Duodenal mucosa (tissue), 2 donors: ENCODE measurements around the gene CTRB1.

ENCODE experiments used
- H3K27ac ChIP-seq: one replicate; pipeline ENCODE4 v1.7.0; 2013; ENCODE audit warnings: low read depth, low read length
- H3K27me3 ChIP-seq, 2 donors: one replicate each; pipeline ENCODE4 v1.7.0; 2013; ENCODE audit warnings: low read length in 2 of 2, control low read depth in 1 of 2; ENCODE audit not compliant: insufficient read depth in 2 of 2, control insufficient read depth in 1 of 2
- H3K36me3 ChIP-seq, 2 donors: one replicate each; pipeline ENCODE4 v1.7.0; 2013; ENCODE audit warnings: low read length in 2 of 2, control low read depth in 1 of 2; ENCODE audit not compliant: insufficient read depth in 2 of 2, control insufficient read depth in 1 of 2
- H3K4me1 ChIP-seq, 2 donors: one replicate each; pipeline ENCODE4 v1.7.0; 2013; ENCODE audit warnings: low read length in 2 of 2, control low read depth in 1 of 2; ENCODE audit not compliant: insufficient read depth in 2 of 2, control insufficient read depth in 1 of 2
- H3K4me3 ChIP-seq, 2 donors: one replicate each; pipeline ENCODE4 v1.7.0; 2013; ENCODE audit warnings: low read length in 2 of 2, low read depth in 1 of 2
- H3K9ac ChIP-seq, 2 donors: one replicate each; pipeline ENCODE4 v1.7.0; 2013; ENCODE audit warnings: low read length in 2 of 2, low read depth in 1 of 2
- H3K9me3 ChIP-seq, 2 donors: one replicate each; pipeline ENCODE4 v1.7.0; 2013; ENCODE audit warnings: low read length in 2 of 2, control low read depth in 1 of 2; ENCODE audit not compliant: control insufficient read depth in 1 of 2

The CTRB1 gene

DNA sequence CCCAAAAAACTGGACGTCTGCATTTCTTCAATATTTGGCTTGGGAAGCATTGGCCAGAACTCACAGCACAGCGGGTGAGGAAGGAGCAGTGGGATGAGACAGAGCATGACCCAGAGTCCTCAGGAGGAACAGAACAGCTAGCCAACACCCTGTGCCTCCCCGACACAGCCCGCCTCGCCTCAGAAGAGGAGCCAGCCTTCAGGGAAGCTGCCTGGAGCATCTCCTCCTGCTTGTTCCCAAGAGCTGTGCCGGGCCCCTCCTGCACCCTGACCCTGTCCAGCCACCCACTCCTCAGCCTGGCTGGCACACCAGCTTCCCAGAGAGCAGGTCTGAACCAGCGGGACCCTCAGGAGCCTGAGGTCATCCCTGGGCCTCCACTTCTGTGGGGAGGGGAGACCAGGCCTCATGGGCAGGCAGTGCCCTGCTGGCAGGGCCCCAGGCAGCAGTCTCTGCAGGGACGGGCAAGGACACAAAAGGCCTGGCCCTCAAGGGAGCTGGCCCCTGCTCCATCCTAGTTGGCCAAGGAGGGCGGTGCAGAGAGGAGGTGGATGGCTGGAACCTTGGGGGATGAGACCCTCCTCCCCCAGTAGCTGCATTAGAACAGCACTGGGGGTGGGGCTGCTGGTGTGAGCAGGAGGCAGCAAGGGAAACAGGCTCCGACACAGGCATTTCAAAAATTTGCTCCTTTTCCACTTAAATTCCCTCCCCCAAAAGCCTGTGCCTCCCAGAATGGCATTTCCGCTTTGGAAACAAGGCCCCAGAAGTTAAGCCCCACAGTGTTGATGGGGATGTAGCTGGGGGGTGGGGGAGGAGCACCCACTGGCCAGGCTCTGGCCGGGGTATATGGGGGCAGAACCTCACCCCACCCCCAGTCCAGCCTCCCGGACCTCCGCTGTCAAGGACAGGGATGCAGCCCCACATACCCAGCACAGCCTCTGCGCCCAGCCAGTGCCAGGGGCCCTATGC is 34.4 kb downstream of the CTRB1 start:
- Histone ChIP-seq H3K4me1 (peaks cover 35 to 62% of the 10 kb centered on the region in 2 donors), H3K27me3 (no peaks in the 10 kb centered on the region), H3K4me3 (no peak overlapping the region), H3K36me3 (peaks cover 0 to 5% of the 10 kb centered on the region in 2 donors), H3K9me3 (no peaks in the 10 kb centered on the region), H3K27ac (peak overlapping the region; percentile 36), H3K9ac (no peak overlapping the region)

GRCh38 chr16:75254359-75254837 is 35.6 kb downstream of the CTRB1 start:
- H3K27me3 ChIP-seq: no peaks in the 10 kb centered on the region
- H3K4me3 ChIP-seq: no peak overlapping the region

GRCh38 chr16:75256059-75256571 is 37.3 kb downstream of the CTRB1 start:
- Histone ChIP-seq H3K4me3 (no peak overlapping the region), H3K9me3 (no peaks in the 10 kb centered on the region), H3K4me1 (peaks cover 18 to 41% of the 10 kb centered on the region in 2 donors), H3K36me3 (no peaks in the 10 kb centered on the region), H3K27ac (peak overlapping the region; percentile 22), H3K27me3 (no peaks in the 10 kb centered on the region), H3K9ac (no peak overlapping the region)

More at GRCh38 chr16:75254359-75254837, 35.6 kb downstream of the CTRB1 start:
- Histone ChIP-seq H3K27ac (no peak overlapping the region), H3K9me3 (no peaks in the 10 kb centered on the region), H3K36me3 (no peaks in the 10 kb centered on the region), H3K4me1 (peaks cover 23 to 50% of the 10 kb centered on the region in 2 donors), H3K9ac (no peak overlapping the region)

- no peak overlapping the region for H3K27ac ChIP-seq
- no peak overlapping the region for H3K9ac ChIP-seq
- H3K4me3 ChIP-seq: no peak overlapping the region
- H3K9me3 ChIP-seq: no peaks in the 10 kb centered on the region
- peaks cover 17 to 43% of the 10 kb centered on the region in 2 donors for H3K4me1 ChIP-seq
- H3K36me3 ChIP-seq: no peaks in the 10 kb centered on the region
- H3K27me3 ChIP-seq: no peaks in the 10 kb centered on the region
These were observed 38.0 kb downstream of the CTRB1 start for GRCh38 chr16:75256696-75257343.

DNA sequence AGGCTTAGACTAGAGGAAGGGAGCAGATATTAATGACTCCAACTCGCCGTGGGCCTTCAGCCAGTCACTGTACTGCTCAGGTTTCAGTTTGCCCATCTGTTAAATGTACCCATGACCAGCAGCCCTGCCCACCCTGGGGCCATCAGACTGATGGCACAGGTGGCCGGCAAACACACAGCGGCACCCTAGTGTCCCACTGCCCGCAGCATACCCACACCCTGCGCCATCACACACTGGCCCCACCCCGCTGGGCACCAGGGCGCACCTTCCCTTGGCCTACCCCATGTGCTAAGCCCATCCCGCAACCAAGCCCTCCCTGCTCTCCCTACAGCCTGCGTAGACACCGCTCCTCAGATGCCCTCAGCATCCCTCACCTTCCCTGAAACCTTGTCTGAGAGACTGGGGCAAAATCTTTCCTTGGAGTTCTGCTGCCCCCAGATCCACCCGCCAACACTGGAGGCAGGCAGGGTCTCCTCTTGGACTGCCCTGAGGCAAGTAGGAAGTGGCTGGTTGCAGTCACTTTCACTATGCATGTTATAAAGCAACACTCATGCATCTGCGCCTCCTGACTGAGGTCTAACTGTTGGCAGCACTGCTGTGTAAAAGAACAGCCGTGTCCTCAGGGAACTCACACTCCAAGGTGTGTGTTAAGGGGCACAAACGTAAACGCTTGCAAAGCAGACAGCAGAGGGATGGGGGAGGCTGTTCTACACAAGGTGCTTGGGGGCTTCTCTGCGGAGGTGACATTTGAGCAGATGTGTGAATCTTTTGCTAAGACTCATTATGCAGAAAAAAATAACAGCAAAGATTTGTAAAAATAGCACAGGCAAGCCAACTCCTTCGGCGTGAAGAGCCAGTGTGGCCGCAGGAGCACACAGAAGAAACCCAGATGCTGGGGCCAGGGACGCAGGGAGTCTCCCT is 39.4 kb downstream of the CTRB1 start:
- H3K9ac ChIP-seq: no peak overlapping the region
- no peaks in the 10 kb centered on the region for H3K36me3 ChIP-seq
- H3K9me3 ChIP-seq: no peaks in the 10 kb centered on the region
- H3K27me3 ChIP-seq: no peaks in the 10 kb centered on the region
- peaks cover 21 to 43% of the 10 kb centered on the region in 2 donors for H3K4me1 ChIP-seq
- H3K27ac ChIP-seq: no peak overlapping the region
- no peak overlapping the region for H3K4me3 ChIP-seq

DNA sequence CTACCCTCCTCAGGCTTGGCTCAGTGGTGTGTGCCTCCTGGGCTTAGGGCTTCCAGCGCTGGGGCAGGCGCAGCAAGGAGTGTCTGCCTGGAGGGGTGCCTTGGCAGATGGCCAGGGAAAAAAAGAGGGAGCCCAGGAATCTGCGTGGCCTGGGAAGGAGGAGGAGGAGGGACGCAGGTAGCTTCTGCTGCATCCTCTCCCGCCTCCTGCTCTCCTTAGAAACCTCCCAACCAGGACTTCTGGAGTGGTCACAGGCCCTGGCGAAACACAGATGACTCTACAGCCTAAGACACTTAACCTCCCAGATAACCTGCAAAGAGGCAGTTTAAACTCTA is 40.0 kb downstream of the CTRB1 start:
- Histone ChIP-seq H3K9ac (no peak overlapping the region), H3K4me3 (no peak overlapping the region), H3K9me3 (no peaks in the 10 kb centered on the region), H3K4me1 (peaks cover 25 to 44% of the 10 kb centered on the region in 2 donors), H3K27me3 (no peaks in the 10 kb centered on the region), H3K36me3 (no peaks in the 10 kb centered on the region), H3K27ac (no peak overlapping the region)

DNA sequence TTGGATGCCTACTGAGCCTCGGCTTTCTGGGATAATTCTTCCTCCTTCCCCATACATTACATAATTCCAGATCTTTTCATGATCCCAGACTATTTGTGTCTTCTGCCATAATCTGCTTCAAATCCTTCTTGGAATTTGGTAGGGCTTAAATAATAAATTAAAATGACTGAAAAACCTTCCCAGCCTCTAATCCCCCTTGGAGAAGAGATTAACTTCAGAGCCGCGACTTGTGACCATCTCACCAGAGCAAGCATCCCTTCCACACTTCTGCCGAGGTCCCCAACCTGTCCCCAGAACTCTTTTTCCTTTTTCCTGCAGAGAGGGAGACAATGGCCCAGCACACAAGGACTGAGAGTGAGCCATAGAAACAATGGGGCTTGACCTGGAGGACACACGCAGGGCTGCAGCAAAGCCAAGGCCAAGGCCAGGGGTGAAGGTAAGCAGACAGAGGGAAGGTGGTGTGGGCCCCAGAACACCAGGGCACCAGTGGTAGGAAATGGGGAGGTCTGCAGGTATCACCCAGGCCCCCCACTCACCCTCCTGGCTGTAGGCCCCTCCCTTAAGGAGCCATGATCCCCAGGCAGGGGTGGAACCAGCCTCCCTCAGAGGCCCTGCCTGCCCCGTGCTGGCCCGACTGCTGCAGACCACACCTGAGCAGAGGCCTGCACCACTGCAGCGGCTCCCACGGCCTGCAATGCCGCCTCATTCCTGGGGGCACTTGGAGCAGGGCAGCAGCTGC is 42.2 kb downstream of the CTRB1 start:
- H3K9me3 ChIP-seq: no peaks in the 10 kb centered on the region
- H3K27me3 ChIP-seq: no peaks in the 10 kb centered on the region
- H3K4me1 ChIP-seq: peaks cover 29 to 52% of the 10 kb centered on the region in 2 donors
- no peaks in the 10 kb centered on the region for H3K36me3 ChIP-seq
- H3K9ac ChIP-seq: no peak overlapping the region
- H3K27ac ChIP-seq: no peak overlapping the region
- no peak overlapping the region for H3K4me3 ChIP-seq

DNA sequence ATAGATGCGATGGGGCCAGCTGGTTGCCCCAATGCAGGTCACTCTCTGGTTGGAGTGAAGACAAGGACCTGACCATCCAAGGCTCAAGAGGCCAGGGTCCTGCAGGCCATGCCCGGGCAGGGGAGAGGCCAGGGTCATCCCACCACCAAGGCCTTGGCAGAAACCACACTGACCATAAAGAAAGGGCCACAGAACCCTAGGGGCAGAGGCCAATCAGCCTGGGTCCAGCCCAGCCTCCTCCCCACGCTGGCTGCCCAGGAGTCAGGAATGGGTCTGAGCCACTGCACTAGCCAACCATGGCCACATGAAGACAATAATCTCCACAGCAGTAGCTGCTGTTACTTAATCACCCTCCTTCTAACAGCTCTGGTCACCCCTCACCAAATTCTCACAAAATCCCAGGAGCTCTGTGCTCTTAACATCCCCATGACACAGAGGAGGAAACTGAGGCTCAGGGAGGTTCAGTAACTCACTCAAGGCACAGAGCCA is 42.8 kb downstream of the CTRB1 start:
- Histone ChIP-seq H3K9ac (no peak overlapping the region), H3K9me3 (no peaks in the 10 kb centered on the region), H3K27me3 (no peaks in the 10 kb centered on the region), H3K36me3 (no peaks in the 10 kb centered on the region), H3K4me3 (no peak overlapping the region), H3K27ac (no peak overlapping the region), H3K4me1 (peaks cover 34 to 53% of the 10 kb centered on the region in 2 donors)
